NCI-H1417 treated with DMSO at 0.1 percent for 48 hours (cell line): ENCODE measurements around the gene SLC66A1.
A peak's percentile ranks its signal among the peaks of the same experiment; 100 is the strongest.
"Not testable (repeated sequence)": the region's sequence is repeated elsewhere in the genome, so short reads cannot be mapped to it uniquely, and the experiment has no call there.

Experiments used
- DNase-seq: peaks from one replicate; lab custom pipeline; 2025; lab: John Stamatoyannopoulos, UW

SLC66A1 gene, protein sequence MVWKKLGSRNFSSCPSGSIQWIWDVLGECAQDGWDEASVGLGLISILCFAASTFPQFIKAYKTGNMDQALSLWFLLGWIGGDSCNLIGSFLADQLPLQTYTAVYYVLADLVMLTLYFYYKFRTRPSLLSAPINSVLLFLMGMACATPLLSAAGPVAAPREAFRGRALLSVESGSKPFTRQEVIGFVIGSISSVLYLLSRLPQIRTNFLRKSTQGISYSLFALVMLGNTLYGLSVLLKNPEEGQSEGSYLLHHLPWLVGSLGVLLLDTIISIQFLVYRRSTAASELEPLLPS

GRCh38 chr1:19311931-19312781 is at the start of gene SLC66A1, which contains the start of gene AKR7A2:
SLC66A1 (plus strand) TSS chr1:19312326; CDS start chr1:19317678, 5,352 bp downstream.
AKR7A2 (minus strand) TSS chr1:19312144; CDS start chr1:19312124, 20 bp downstream.
- peak; percentile 49 for DNase-seq

GRCh38 chr1:19262744-19263143 is 49.4 kb upstream of the SLC66A1 start:
- DNase-seq, result no peak

- no peak for DNase-seq
These were observed 43.7 kb upstream of the SLC66A1 start for GRCh38 chr1:19268445-19268844.

- not testable (repeated sequence) for DNase-seq
These were observed 42.4 kb upstream of the SLC66A1 start for GRCh38 chr1:19269427-19270342.

- DNase-seq, result not testable (repeated sequence)
These were observed 41.8 kb upstream of the SLC66A1 start for GRCh38 chr1:19270343-19270730.

DNA sequence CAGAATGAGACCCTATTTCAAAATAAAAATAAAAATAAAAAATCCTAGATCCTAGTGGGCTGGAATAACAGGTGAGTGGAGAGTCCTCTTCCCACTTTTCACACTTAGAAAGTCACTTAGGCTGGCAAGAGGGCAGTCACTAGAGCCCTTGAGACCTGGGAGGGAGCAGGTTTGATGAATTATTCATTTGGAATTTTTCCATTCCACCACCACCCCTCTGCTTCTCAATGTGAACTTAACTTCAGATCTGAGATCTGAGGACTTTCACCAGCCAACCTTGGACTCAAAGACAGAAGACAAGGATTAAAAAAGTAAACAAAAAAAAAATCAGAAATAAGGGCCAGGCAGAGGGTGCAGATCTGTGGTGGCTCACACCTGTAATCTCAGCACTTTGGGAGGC is 40.1 kb upstream of the SLC66A1 start:
- no peak for DNase-seq

DNA sequence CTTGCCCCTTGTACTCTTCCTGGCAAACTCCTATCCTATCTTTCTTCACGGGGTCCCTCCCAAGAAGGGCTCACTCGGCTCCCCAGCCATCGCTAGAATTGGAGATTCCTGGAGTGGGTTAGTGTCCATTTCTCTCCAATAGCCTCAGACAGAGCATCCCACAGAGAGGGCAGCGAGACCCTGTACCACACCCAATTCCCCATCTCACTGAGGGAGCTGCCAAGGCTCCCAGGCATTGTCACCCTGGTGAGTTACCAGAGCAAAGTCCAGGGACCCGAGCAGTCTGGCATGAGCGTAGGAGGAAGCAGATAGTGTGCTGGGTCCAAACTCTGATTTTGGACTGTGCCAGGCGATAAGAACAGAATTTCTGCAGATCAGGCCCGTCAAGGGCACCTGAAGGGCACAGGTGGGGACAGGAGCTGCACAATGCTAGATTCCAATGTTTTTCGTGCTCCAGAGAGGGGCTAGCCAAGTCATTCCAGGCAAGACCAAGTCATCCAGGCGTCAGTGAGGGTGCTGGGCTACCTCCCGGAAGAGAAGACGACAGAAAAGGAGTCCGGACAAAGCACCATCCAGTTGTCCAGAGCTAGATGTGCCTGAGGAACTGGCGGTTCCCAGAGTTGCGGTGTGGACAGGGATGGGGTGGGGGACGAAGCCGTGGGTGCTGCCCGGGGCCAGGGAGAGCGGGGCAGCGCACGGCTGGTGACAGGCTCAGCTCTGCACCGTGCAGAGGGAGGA is 38.9 kb upstream of the SLC66A1 start:
- no peak for DNase-seq

- not testable (repeated sequence) for DNase-seq
These were observed 38.1 kb upstream of the SLC66A1 start for GRCh38 chr1:19273844-19274531.

DNA sequence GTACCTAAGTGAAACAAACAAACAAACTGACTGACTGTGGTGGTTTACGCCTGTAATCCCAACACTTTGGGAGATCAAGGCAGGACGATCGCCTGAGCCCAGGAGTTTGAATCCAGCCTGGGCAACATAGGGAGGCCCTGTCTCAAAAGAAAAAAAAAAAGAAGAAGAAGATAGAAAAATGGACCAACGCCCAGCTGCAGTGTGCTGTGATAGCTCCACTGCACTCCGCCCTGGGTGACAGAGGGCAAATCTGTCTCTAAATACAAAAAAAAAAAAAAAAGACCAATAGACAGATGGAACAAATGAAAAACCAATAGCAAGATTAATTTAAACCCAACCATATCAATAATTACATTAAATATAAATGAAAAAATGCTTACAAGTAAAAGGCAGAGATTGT is 37.5 kb upstream of the SLC66A1 start:
- no peak for DNase-seq

- DNase-seq, result no peak
These were observed 28.2 kb upstream of the SLC66A1 start for GRCh38 chr1:19283891-19284290.

GRCh38 chr1:19284881-19285280 is 27.2 kb upstream of the SLC66A1 start:
- no peak for DNase-seq

- DNase-seq, result not testable (repeated sequence)
These were observed 26.8 kb upstream of the SLC66A1 start for GRCh38 chr1:19285366-19285765.

GRCh38 chr1:19285807-19286206 is 26.3 kb upstream of the SLC66A1 start:
- not testable (repeated sequence) for DNase-seq

GRCh38 chr1:19287436-19288185 is 24.5 kb upstream of the SLC66A1 start:
- DNase-seq, result no peak

DNA sequence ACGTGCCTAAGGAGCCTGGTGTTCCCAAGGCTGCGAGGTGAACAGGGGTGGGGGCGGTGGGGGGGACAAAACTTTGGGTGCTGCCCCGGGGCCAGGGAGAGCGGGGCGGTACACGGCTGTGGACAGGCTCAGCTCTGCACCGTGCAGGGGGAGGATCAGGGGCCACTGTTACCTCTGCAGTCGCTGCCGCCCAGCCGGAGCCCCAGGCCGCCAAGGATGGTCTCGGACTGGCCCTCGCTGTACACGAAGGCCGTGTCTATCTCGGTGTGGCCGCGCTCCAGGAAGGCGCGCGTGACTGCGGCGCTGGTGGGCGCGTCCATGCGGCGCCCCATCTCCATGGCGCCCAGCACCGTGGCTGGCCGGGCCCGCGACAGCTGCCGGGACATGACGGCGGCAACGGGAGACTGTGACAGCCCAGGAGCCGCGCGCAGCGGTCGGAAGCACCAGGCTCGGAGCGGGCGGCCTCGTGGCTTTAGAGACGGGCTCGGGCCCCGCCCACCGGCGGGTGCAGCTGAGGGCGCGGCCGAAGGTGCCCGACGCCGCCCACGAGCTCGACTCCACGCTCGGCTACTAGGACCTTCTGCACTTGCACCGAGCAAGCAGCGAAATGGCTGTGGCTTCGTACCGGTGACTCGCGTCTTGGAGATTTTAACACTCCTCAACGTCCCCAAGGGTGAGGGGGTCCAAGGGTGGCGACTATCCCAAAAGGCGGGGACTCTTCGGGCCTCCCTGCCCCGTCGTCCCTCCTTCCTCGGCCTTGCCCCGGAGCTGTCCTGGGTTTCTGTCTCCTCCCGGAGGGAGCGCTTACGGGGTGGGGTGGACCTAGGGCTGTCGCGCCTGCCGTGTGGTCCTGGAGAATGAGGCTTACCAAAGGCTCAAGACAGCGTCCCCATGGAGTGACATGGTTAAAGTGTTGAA is 23.5 kb upstream of the SLC66A1 start, which contains the start of gene AKR7A3:
Gene AKR7A3, minus strand, starts transcription at position 447 of the 918 bp plus-strand sequence. Its CDS starts 61 bp downstream, at position 386.
- DNase-seq, result not testable (repeated sequence)

DNA sequence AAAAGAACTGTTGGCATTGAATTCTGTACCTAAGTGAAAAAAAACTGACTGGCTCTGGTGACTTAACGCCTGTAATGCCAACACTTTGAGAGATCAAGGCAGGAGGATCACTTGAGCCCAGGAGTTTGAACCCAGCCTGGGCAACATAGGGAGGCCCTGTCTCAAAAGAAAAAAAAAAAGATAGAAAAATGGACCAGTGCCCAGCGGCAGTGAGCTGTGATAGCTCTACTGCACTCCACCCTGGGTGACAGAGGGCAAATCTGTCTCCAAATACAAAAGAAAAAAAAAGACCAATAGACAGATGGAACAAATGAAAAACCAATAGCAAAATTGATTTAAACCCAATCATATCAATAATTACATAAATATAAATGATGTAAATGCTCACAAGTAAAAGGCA is 22.9 kb upstream of the SLC66A1 start:
- DNase-seq, result no peak

DNA sequence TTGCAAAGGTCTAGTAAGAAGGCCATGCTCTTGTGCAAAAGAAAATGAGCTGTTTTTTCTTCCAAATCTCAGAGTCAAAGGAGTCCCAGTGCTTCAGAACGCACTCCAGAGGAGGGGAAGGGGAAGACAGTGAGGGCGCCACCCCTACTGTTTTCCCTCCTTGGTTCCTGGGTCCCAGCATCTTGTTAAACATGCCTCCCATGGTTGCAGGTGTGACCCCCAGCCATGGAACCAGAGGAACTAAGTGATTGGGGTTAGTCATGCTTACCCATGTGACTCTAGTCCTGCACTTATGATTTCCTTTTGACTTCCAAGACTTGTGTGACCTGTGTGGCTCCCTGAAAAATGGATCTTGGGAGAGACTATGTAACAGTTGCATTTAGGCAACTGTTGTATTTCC is 17.5 kb upstream of the SLC66A1 start:
- no peak for DNase-seq

DNA sequence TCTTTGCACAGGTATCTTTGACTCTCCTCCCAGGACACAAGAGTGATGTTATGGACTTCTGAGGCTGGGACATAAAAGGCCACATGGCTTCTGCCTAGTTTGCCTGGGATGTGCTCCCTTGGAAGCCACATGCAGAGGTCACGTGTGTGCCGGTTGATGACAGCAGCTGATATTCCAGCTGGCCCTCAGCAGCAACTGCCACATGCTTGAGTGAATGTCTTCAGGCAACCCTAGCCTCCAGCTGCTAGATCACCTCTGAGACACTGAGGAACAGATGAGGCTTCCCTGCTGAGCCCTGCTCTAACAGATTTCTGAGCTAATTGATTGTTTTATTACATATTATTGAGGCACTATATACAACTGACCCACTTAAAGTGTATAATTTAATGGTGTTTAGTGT is 11.9 kb upstream of the SLC66A1 start:
- no peak for DNase-seq

DNA sequence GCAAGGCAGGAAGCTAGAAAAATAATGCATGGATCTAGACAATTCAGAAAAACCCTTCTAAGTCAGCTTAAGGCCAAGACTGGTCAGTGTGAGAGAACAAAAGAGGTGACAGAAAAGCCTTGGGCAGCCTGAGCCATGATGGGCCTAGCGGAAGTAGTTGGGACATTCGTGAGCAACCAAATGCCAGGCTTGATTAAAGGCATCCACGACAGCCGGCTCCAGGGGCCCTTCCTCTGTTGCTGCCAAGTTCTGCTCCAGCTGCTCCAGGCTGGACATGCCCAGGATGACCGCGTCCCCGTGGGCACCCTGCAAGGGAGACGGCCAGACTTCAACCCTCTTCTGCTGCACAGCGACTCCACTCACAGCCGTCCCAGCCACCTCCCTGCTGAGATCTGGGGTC is 8.0 kb upstream of the SLC66A1 start:
- not testable (repeated sequence) for DNase-seq
